GM21515 (cell line): ENCODE results near the gene RAE1.
"Not testable (repeated sequence)": the region's sequence is repeated elsewhere in the genome, so short reads cannot be mapped to it uniquely, and the experiment has no call there.

ENCODE experiments used
- ATAC-seq: cut with Tn5 transposase; IDR thresholded peaks from one replicate; pipeline ENCODE4 v1.9.1; 2021; ENCODE audit not compliant: unreplicated experiment

Gene RAE1

GRCh38 chr20:57411406-57412283, 60.6 kb downstream of the RAE1 start:
- no peak for ATAC-seq

DNA sequence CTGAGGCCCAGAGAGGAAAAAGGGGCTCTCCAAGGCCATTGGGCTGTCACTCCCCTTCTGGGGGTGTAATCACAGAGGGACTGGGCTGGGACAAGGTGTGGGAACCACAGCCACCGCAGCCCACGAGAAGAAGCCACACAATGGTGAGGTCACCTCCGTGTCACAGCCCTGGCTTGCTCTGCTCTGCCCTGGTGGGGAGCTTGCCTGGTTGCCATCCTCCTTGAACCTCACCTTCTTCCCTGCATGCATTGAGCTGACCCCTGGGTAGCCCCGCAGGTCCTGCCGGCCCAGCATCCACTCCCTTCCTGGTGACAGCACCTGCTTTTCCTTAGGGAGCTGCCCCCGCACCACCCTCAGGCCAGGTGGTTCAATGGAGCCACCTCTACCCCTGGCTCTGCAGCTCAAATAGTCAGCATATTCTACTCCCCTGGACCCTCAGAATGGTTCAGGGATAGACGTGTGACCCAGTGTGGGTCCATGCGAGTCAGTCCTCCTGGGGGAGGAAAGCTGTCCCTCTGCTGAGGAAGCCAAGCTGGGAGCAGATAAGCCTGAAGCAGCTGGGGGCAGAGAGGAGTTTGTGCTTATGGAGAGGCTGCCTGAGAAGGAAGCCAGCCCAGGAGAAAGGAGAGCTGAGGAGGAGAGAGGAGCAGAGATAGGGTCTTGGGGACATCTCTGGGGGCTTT, 61.4 kb downstream of the RAE1 start:
- no peak for ATAC-seq

DNA sequence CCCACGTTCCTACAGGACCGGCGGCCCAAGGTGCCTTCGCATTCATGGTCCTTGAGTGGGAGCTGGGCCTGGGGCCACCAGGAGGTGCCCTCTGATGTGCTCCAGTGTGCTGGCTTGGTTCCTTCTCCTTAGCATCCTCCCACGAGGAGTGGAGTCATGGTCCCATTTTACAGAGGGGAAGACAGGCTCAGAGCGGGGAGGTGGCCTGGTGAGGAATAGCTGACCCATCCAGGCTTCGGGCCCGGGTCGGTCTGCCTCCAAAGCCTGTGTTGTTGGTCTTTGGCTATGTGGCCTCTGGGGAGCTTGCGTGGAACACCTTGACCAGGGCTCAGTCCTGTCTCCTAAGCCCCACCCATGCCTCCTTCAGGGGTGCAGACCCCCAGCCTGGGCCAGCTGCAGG, 62.9 kb downstream of the RAE1 start:
- ATAC-seq: no peak

- no peak for ATAC-seq
Observed at GRCh38 chr20:57414867-57415592, 64.0 kb downstream of the RAE1 start.

DNA sequence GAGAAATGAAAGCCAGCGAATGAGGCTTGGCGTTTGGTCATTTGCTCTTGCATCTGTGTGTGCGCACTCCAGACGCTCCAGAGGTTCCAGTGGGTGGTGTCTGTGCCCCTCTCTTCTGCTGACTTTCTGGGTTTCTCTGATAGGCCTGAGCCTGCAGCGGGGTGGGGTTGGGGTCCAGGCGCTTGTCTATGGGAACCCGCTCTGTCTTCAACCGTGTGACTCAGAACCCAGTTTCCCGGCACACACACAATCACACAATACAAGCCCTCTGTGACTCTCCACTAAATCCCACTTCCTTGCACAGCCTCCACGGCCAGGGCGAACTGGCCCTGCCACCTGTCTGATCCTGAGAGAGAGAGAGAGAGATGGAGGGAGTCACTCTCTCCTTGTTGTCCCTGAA, 64.7 kb downstream of the RAE1 start:
- no peak for ATAC-seq

GRCh38 chr20:57416296-57417022, 65.4 kb downstream of the RAE1 start:
- no peak for ATAC-seq

DNA sequence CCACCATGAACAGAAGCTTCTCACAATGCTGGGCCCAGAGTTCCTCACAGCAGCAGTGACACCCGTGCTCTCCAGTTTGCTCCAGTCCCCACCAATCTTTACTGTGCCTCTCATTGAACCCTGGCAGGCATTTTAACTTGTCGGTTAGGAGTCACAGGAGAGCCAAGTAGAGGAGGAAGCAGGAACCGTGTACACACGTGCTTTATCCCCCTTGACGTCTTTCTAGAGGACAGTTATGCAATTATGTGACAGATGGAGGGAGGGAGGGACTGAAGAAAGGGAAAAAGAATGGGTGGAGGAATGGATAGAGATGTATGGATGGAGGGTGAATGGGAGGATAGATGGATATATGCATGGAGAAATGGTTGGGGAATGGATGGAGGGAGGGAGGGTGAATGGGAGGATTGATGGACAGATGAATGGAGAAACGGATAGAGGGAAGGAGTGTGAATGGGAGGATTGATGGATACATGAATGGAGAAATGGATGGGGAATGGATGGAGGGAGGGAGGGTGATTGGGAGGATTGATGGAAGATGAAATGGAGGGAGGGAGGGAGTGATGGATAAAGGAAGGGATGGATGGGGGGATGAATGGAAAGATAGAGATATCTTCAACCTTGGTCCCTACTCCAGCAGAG, 66.1 kb downstream of the RAE1 start:
- no peak for ATAC-seq

DNA sequence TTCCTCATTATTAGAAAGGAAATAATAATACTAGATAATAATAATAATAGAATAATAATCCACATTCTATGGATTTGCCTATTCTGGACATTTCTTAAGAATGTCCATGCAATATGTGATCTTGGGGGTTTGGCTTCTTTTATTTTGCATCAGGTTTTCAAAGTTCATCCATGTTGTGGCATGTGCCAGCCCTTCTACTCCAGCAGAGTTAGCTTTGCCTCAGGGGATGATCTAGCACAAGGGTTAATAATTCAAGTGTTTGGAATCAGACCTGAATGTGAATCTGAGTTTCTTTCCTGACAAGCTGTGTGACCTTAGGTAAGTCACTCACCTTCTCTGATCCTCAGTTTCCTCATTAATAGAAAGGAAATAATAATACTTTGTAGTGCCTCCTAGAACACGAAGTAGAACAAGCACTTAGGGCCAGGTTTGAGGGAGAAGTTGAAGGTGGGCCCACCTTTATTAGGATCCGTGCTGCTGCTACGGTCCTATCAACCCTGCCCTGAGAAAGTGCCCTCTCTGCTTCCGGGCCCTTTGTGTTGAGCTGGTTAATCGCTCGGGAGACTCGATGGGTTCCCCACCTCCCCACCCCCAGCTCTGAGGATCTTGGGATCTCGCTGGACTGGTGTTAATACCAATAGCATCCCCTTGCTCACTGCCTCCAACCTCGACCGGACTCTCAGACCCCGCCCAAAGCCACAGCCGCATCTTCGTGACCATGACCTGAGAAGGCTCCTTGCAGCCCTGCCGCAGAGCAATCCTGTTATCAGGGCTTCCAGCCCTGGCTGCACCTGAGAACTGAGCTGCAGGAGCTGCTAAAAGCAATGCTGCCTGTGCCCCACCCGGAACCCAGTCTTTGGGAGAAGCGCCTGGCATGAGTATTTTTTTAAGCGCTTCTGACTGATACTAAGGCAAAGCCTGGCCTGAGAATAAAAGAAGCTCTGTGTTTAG, 67.0 kb downstream of the RAE1 start:
- ATAC-seq: no peak

GRCh38 chr20:57419479-57419878, 68.4 kb downstream of the RAE1 start:
- ATAC-seq: not testable (repeated sequence)

- ATAC-seq: no peak
Observed at GRCh38 chr20:57420571-57421252, 69.7 kb downstream of the RAE1 start.

GRCh38 chr20:57421253-57422220, 70.5 kb downstream of the RAE1 start:
- ATAC-seq: no peak

DNA sequence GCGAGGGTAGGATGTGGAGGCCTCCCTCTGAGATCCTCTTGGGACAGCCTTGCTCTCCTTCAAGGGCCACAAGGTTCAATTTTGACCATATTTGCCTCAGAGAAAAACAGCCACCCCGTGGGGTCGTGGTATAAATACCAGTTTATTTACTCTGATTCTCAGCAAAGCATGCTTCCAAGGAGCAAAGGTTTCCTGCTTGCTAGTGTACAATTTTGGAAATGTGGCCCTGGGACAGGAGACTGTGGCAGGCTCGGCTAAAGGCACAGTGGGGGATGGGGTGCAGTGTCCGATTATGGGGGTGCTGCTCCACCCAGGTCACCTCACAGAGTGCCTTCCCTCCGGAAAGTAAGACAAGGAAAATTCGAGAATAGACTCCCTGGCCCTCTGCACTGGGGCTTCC, 71.2 kb downstream of the RAE1 start:
- no peak for ATAC-seq

DNA sequence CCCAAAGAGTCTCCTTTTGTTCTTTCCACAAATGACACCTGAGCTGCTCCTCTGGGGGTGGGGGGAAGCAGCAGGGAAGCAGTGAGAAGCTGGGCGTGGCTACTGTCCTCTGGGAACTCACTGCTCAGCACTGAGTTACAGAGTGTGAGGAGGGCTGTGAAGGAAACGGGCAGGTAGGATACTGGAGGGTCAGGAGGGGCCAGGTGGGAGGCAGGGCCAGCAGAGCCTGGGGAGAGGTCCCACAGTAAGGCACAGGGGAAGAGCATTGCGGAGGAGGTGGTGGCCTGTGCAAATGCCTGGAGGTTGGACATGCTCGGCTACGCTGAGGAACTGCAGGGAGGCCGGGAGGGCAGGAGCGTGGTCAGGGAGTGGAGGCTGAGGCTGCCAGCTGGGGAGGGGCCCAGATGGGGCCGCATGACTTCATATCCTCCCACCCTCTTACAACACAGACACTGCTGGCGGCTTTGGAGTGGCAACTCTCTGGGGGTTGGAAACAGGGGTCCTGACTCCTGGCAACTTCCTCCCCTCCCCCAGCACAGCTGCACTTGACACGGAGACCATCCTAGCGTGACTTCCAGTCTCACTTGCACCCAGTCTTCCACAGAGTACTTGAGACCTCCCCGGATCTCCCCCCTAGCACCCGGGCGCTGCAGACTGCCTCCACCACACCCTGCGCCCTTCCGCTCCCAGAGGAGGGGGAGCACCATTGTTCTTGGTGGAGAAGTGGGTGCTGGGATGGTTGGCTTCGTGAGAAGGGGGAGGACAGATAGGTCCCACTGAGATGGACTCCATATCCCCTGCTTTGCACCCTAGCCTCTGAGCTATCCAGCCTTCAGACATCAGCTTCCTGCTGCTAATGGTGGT, 74.3 kb downstream of the RAE1 start:
- ATAC-seq: no peak

DNA sequence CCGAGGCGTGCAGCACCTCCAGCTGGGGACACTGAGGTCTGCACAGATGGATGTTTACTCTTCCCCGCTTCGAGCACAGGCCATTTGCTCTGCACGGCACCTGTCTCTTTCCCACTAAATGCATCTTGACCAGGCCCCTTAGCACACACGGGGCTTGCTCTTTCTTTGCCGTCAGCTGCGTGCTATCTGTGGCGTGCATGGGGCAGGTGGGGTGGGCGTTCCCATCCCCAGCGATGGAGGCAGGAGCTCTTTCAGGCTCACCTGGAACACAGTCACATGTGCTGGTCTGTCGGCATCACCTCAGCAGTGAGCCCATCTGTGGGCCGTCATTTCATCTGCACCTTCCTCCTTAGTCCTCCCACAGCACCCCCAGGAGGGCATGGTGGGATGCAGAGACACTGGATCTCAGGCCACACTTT, 75.2 kb downstream of the RAE1 start:
- ATAC-seq: no peak

DNA sequence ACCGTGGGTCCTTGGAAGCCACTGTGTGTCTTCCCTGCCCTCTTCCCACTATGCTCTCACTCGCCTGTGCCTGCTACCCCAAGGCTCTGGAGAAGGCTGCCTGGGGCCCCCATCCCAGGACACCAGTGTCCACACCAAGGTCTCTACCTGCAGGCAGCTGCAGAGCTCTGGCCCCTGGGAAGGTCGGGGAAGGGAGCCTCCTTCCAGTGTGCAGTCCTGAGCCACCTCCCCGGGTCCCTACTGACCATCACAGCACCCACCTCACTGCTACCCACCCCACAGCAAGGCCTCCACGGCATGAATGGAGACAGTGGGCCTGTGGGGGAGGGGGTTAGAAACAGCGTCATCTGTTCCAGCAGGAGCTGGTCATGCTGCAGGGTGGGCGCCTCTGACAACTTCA, 75.8 kb downstream of the RAE1 start:
- ATAC-seq: no peak

- no peak for ATAC-seq
Observed at GRCh38 chr20:57428324-57429158, 77.5 kb downstream of the RAE1 start.
